ENCODE measurements around the gene MACROD2.
A peak's percentile ranks its signal among the peaks of the same experiment; 100 is the strongest.

The MACROD2 gene

GRCh38 chr20:14498772-14499171, 503.5 kb downstream of the MACROD2 start:
- no peak overlapping the region for H3K4me3 ChIP-seq (replicated peaks; ENCODE audit: low read depth, low read length)
- TF ChIP-seq CTCF (IDR thresholded peaks at IDR 0.05; ENCODE audit: insufficient read depth, low read length, poor library complexity, severe bottlenecking), result no peak
- no peaks in the 10 kb centered on the region; the same call in 1 of the 2 replicates for H3K27me3 ChIP-seq (replicated peaks; ENCODE audit: control insufficient read depth, insufficient read depth, low read length)
- DNase-seq (ENCODE audit: extremely low read depth, insufficient read length), result peak; percentile 5
- no peaks in the 10 kb centered on the region for H3K36me3 ChIP-seq (ENCODE audit: control insufficient read depth, insufficient read depth, low read length)

- Histone ChIP-seq H3K27me3 (replicated peaks; ENCODE audit: control insufficient read depth, insufficient read depth, low read length) (no peaks in the 10 kb centered on the region), H3K4me3 (replicated peaks; ENCODE audit: low read depth, low read length) (no peak overlapping the region), H3K36me3 (ENCODE audit: control insufficient read depth, insufficient read depth, low read length) (no peaks in the 10 kb centered on the region)
- TF ChIP-seq CTCF (IDR thresholded peaks at IDR 0.05; ENCODE audit: insufficient read depth, low read length, poor library complexity, severe bottlenecking), result no peak
- no peak for DNase-seq (ENCODE audit: extremely low read depth, insufficient read length)
Observed at GRCh38 chr20:14505476-14505875, 510.2 kb downstream of the MACROD2 start.

GRCh38 chr20:14507711-14508110, 512.4 kb downstream of the MACROD2 start:
- no peak for TF ChIP-seq CTCF (IDR thresholded peaks at IDR 0.05; ENCODE audit: insufficient read depth, low read length, poor library complexity, severe bottlenecking)
- Histone ChIP-seq H3K36me3 (ENCODE audit: control insufficient read depth, insufficient read depth, low read length) (no peaks in the 10 kb centered on the region), H3K27me3 (replicated peaks; ENCODE audit: control insufficient read depth, insufficient read depth, low read length) (no peaks in the 10 kb centered on the region), H3K4me3 (replicated peaks; ENCODE audit: low read depth, low read length) (no peak overlapping the region)
- DNase-seq (ENCODE audit: extremely low read depth, insufficient read length), result no peak

GRCh38 chr20:14510341-14510740, 515.0 kb downstream of the MACROD2 start:
- no peak for DNase-seq (ENCODE audit: extremely low read depth, insufficient read length)
- no peak overlapping the region for H3K4me3 ChIP-seq (replicated peaks; ENCODE audit: low read depth, low read length)
- no peaks in the 10 kb centered on the region for H3K36me3 ChIP-seq (ENCODE audit: control insufficient read depth, insufficient read depth, low read length)
- H3K27me3 ChIP-seq (replicated peaks; ENCODE audit: control insufficient read depth, insufficient read depth, low read length), result no peaks in the 10 kb centered on the region
- TF ChIP-seq CTCF (IDR thresholded peaks at IDR 0.05; ENCODE audit: insufficient read depth, low read length, poor library complexity, severe bottlenecking), result no peak

- TF ChIP-seq CTCF (IDR thresholded peaks at IDR 0.05; ENCODE audit: insufficient read depth, low read length, poor library complexity, severe bottlenecking), result no peak
- DNase-seq (ENCODE audit: extremely low read depth, insufficient read length), result no peak
- Histone ChIP-seq H3K27me3 (replicated peaks; ENCODE audit: control insufficient read depth, insufficient read depth, low read length) (no peaks in the 10 kb centered on the region), H3K4me3 (replicated peaks; ENCODE audit: low read depth, low read length) (no peak overlapping the region), H3K36me3 (ENCODE audit: control insufficient read depth, insufficient read depth, low read length) (no peaks in the 10 kb centered on the region)
Observed at GRCh38 chr20:14512839-14513238, 517.5 kb downstream of the MACROD2 start.

GRCh38 chr20:14518648-14519047, 523.3 kb downstream of the MACROD2 start:
- Histone ChIP-seq H3K36me3 (ENCODE audit: control insufficient read depth, insufficient read depth, low read length) (no peaks in the 10 kb centered on the region), H3K27me3 (replicated peaks; ENCODE audit: control insufficient read depth, insufficient read depth, low read length) (no peaks in the 10 kb centered on the region), H3K4me3 (replicated peaks; ENCODE audit: low read depth, low read length) (no peak overlapping the region)
- no peak for TF ChIP-seq CTCF (IDR thresholded peaks at IDR 0.05; ENCODE audit: insufficient read depth, low read length, poor library complexity, severe bottlenecking)
- no peak for DNase-seq (ENCODE audit: extremely low read depth, insufficient read length)

All from GM06990 (cell line).